NCI-H345 treated with DMSO at 0.1 percent for 48 hours (cell line): Measurements from ENCODE around the gene ZNF384.
A peak's percentile ranks its signal among the peaks of the same experiment; 100 is the strongest.
"Not testable (repeated sequence)": the region's sequence is repeated elsewhere in the genome, so short reads cannot be mapped to it uniquely, and the experiment has no call there.

ENCODE experiments used
- DNase-seq: peaks from one replicate; lab custom pipeline; 2025; ENCODE audit not compliant: unreplicated experiment; lab: John Stamatoyannopoulos, UW

Gene ZNF384

GRCh38 chr12:6688999-6689882 is at the start of gene ZNF384:
Gene ZNF384 (minus strand): TSS chr12:6689375. CDS start chr12:6679520, 9,855 bp downstream.
- peak; percentile 98 for DNase-seq

DNA sequence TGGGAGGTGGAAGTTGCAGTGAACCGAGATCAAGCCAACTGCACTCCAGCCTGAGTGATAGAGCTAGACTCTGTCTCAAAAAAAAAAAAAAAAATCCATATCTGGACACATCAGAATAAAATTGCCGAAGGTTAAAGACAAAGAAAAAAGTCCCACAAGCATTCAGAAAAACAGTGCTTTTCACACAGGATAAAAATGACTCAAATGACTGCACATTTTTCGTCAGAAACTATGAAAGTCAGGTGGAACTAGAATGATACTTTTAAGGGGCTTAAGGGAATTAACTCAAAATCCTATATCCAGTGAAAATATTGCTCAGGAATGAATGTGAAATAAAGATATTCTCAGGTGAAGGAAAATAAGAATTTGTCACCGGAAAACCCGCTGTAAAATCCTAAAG is 47.6 kb upstream of the ZNF384 start:
- no peak for DNase-seq

GRCh38 chr12:6735448-6736191 is 46.4 kb upstream of the ZNF384 start:
- DNase-seq: no peak

DNA sequence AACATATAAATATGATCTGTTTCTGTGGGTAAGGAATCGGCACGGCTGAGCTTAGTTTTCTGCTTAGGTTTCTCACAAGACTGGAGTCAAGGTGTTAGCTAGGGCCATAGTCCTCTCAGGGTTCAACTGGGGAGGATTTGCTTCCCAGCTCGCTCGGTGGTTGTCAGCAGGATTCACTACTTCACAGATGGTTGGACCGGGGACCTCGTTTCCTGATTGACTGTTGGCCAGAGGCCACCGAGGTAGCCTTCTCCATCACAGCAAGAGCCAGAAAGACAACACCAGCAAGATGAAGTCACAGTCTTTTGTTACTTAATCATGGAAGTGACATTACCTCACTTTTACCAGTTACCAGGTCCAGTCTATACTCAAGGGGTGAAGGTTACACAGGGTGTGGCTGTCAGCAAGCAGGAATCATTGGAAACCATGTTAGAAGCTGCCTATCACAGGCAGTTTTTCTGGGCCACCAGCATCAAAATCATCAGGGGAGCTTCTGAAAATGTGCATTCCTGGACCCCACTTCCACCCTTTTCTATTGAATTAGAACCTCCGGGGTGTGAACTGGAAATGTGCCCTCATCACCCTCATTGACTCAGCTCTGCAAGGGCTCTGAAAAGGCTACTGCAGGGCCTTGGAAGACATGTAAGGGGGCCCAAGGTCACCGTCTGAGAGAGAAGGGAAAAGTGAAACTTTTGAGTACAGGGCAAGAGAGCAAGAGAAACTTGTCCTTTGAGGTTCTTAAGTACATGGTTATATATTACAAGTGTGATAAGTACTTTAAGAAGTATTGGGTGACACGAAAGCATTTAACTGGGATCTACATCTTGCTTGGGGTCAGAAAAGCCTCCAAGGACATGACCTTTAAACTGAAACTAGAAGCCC is 45.6 kb upstream of the ZNF384 start:
- no peak for DNase-seq

GRCh38 chr12:6730169-6730568 is 41.0 kb upstream of the ZNF384 start:
- no peak for DNase-seq

GRCh38 chr12:6729186-6729585 is 40.0 kb upstream of the ZNF384 start:
- no peak for DNase-seq

DNA sequence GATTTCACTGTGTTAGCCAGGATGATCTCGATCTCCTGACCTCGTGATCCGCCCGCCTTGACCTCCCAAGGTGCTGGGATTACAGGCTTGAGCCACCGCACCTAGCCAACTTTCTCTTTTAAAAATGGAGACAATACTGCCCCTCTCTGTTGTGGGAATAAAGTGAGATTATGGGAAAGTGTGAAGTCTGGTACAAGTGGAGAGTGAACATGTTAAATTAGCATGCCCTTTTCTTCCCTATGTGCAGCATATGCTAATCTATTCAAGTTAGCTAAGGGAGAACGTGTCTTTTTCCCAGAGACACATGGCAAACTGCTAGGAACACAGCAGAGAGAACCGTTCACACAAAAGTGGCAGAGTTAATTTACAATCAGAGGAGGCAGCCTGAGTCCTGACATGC is 36.2 kb upstream of the ZNF384 start:
- no peak for DNase-seq

DNA sequence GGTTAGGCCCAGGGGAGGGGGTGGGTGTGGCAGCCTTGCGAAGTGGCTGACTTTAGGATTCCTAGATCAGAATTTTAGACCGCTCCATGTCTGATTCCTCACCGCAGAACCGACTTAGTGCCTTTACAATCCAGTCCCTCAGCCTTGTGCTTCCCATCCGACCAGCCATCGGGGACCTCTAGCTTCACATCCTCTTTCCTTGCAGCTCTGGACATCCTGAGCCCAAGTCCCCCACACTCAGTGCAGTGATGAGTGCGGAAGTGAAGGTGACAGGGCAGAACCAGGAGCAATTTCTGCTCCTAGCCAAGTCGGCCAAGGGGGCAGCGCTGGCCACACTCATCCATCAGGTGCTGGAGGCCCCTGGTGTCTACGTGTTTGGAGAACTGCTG is 35.2 kb upstream of the ZNF384 start:
- no peak for DNase-seq

- peak; percentile 97 for DNase-seq
Measured at GRCh38 chr12:6723607-6724408, 34.6 kb upstream of the ZNF384 start, which contains the start of gene COPS7A. Gene COPS7A (plus strand): TSS chr12:6724046. CDS start chr12:6724657, 611 bp downstream.

DNA sequence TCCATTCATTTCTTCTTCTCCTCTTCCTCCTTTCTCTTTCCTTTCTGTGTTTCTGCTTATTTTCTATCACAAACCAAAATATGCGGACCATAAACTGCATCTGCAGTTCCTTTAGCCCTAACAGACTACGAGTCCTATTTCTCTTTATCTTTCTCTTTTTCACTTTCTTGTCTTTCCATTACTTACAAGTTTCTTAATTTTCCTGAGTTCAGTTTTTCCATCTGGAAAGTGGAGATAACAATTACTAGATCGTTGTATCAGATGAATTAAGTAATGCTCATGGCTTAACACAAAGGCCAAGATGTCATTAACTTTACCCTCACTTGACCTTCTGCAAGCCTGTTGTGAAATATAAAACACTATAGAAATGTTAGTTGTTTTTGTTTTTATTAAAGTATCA is 33.7 kb upstream of the ZNF384 start:
- DNase-seq: no peak

- DNase-seq: no peak
Measured at GRCh38 chr12:6716874-6717437, 27.8 kb upstream of the ZNF384 start.

DNA sequence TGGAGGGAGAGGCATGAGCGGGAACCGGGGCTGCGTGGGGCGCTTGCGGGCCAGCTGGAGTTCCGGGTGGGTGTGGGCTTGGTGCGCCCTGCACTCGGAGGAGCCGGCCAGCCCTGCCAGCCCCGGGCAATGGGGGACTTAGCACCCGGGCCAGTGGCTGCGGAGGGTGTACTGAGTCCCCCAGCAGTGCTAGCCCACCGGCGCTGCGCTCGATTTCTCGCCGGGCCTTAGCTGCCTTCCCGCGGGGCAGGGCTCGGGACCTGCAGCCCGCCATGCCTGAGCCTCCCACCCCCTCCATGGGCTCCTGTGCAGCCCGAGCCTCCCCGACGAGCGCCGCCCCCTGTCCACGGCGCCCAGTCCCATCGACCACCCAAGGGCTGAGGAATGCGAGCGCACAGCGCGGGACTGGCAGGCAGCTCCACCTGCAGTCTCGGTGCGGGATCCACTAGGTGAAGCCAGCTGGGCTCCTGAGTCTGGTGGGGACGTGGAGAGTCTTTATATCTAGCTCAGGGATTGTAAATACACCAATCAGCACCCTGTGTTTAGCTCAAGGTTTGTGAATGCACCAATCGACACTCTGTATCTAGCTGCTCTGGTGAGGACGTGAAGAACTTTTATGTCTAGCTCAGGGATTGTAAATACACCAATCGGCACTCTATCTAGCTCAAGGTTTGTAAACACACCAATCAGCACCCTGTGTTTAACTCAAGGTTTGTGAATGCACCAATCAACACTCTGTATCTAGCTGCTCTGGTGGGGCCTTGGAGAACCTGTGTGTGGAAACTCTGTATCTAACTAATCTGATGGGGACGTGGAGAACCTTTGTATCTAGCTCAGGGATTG is 27.1 kb upstream of the ZNF384 start:
- DNase-seq: not testable (repeated sequence)

GRCh38 chr12:6708960-6709394 is 19.8 kb upstream of the ZNF384 start:
- no peak for DNase-seq

DNA sequence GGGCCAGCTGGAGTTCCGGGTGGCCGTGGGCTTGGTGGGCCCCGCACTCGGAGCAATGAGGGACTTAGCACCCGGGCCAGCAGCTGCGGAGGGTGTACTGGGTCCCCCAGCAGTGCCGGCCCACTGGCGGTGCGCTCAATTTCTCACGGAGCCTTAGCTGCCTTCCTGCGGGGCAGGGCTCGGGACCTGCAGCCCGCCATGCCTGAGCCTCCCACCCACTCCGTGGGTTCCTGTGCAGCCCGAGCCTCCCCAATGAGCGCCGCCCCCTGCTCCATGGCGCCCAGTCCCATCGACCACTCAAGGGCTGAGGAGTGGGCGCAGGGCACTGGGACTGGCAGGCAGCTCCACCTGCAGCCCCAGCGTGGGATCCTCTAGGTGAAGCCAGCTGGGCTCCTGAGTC is 19.2 kb upstream of the ZNF384 start:
- DNase-seq: not testable (repeated sequence)

GRCh38 chr12:6703631-6704030 is 14.5 kb upstream of the ZNF384 start:
- no peak for DNase-seq

DNA sequence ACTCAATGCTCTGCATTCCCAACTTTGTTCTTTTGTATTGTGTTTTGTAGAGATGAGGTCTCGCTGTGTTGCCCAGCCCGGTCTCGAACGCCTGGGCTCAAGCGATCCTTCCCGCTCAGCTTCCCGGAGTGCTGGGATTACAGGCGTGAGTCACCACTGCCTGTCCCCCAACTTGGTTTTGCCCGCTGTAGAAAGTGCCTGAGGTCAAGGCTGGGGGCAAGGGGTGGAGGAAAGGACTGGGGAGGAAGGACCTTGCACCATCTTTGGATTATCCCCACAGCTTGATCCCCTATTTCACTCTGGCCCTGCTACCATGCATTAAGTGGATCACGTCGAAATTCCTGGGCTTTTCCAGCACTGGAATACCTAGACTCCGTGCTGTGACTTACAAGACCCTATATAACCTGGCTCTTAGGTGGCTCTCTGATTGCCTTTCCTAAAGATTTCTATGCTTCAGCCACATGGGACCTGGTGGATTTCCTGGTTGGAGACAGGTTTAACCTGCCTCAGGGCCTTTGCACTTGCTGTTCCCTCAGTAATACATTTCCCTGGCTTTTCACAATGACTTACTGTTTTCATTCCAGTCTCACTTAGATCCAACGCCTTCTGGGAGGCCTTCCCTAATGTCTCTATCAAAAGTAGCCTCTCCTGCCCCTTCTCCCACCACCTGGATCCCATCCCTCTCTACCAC is 12.0 kb upstream of the ZNF384 start:
- no peak for DNase-seq

GRCh38 chr12:6700646-6701051 is 11.5 kb upstream of the ZNF384 start, which contains the start of gene PIANP:
Gene PIANP (minus strand): TSS chr12:6700815. CDS start chr12:6698061, 2,754 bp downstream.
- DNase-seq: no peak

DNA sequence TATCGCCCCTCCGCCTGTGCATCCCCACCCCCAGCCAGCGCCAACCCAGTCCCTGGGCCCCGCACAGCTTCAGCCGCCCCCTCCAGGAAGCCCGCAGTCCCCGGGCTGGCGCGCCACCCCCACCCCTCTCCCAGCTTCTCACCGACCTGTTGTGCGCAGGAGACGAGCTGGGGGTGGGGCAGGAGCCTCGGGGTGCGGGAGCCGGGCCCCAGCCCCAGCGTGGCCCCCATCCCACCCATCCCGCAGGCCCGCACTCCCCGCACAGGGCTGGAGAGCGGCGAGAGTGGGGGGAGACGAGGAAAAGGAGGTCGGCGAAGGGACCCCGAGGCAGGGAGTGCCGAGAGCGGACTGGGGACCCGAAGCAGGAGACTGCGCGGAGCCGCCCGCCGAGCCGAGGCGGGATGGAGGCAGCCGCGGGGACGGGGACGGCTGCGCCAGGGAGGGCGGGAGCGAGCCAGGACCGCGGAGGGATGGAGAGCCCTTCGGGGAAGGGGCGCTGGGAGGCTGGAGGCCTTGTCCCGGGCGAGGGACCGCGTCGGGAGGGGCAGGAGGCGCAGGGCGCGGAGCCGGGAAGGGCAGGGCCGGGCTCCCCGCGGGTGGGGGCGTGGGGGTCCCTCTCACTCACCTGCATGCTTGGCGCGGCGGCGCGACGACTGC is 10.9 kb upstream of the ZNF384 start:
- DNase-seq: no peak
